Sigmoid colon (tissue), 4 donors: ENCODE data around the gene PLCB1.

Source experiments
- EP300 ChIP-seq, 4 donors: sonication (generic); formaldehyde crosslinking; IDR thresholded peaks; one replicate each; pipeline ENCODE4 v1.6.1; 2017; ENCODE audit warnings: antibody characterized with exemption in 4 of 4
- POLR2A ChIP-seq, 2 donors: fragments of 450-650 bp; IDR thresholded peaks; one replicate each; pipeline ENCODE4 v1.6.1; 2016; ENCODE audit warnings: antibody characterized with exemption in 2 of 2, mild to moderate bottlenecking in 2 of 2, moderate library complexity in 2 of 2
- POLR2AphosphoS5 ChIP-seq, 4 donors: sonication (generic); formaldehyde crosslinking; IDR thresholded peaks; one replicate each; pipeline ENCODE4 v1.6.1; 2017; ENCODE audit warnings: antibody characterized with exemption in 4 of 4
- TF ChIP-seq, protein P1 (sequence below), 4 experiments: fragments of 450-650 bp in 3 of 4; fragments of 200-600 bp in 1 of 4; IDR thresholded peaks; one replicate each; pipeline ENCODE4 v1.5.1; 2016 to 2019; ENCODE audit warnings: antibody characterized with exemption in 4 of 4, mild to moderate bottlenecking in 3 of 4, moderate library complexity in 2 of 4

- TF ChIP-seq, protein P1, sequence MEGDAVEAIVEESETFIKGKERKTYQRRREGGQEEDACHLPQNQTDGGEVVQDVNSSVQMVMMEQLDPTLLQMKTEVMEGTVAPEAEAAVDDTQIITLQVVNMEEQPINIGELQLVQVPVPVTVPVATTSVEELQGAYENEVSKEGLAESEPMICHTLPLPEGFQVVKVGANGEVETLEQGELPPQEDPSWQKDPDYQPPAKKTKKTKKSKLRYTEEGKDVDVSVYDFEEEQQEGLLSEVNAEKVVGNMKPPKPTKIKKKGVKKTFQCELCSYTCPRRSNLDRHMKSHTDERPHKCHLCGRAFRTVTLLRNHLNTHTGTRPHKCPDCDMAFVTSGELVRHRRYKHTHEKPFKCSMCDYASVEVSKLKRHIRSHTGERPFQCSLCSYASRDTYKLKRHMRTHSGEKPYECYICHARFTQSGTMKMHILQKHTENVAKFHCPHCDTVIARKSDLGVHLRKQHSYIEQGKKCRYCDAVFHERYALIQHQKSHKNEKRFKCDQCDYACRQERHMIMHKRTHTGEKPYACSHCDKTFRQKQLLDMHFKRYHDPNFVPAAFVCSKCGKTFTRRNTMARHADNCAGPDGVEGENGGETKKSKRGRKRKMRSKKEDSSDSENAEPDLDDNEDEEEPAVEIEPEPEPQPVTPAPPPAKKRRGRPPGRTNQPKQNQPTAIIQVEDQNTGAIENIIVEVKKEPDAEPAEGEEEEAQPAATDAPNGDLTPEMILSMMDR (IDR thresholded peaks at IDR 0.05) = no peak
- TF ChIP-seq POLR2AphosphoS5 (IDR thresholded peaks at IDR 0.05) = no peak
- TF ChIP-seq POLR2A (IDR thresholded peaks at IDR 0.05) = no peak
- TF ChIP-seq EP300 (IDR thresholded peaks at IDR 0.05) = no peak
These were observed 235.6 kb downstream of the PLCB1 start for GRCh38 chr20:8367689-8368088.
